GM12878 (cell line): ENCODE results near the gene CHCHD3. TPM values are rescaled to one million over a fixed set of nuclear protein-coding genes. Genes with fewer than 3 reads are reported as not detected.

Experiments
- ATAC-seq: fragments of 200-7000 bp; cut with Tn5 transposase; 3 replicates; pipeline ENCODE4 v1.9.1; 2020; ENCODE audit warnings: mild to moderate bottlenecking, moderate library complexity
- BruUV-seq: library from RNA; stranded (reverse); fragments of 400-500 nt; replicated peaks from 2 replicates; lab custom pipeline; 2021; lab: Mats Ljungman, UMichigan
- CTCF ChIA-PET: fragments of 300-600 bp; sonication (Branson Sonifier 250); formaldehyde crosslinking; extraction: SDS; loops from one replicate; lab custom pipeline; 2021; ENCODE audit warnings: inconsistent platforms; lab: Yijun Ruan, JAX
- POLR2A ChIA-PET: fragments of 350-600 bp; formaldehyde crosslinking; extraction: SDS; loops from one replicate; lab custom pipeline; 2021; ENCODE audit warnings: inconsistent platforms; lab: Charles Lee
- RAD21 ChIA-PET: fragments of 300-600 bp; sonication (Branson Sonifier 250); formaldehyde crosslinking; loops from one replicate; lab custom pipeline; 2023; ENCODE audit warnings: antibody characterized with exemption; ENCODE audit not compliant: unreplicated experiment; lab: Charles Lee
- SMC1A ChIA-PET: fragments of 300-600 bp; sonication (Branson Sonifier 250); formaldehyde crosslinking; loops from one replicate; lab custom pipeline; 2023; ENCODE audit not compliant: unreplicated experiment, uncharacterized antibody; lab: Charles Lee
- DNase-seq: peaks from one replicate; pipeline ENCODE4 v3.0.0-alpha.2; 2011; ENCODE audit warnings: low read depth, low spot score
- FAIRE-seq: peaks from 3 replicates; lab custom pipeline; 2011; peaks lifted over from hg19 to GRCh38; lab: Jason Lieb, UNC
- H2AFZ ChIP-seq: 2 replicates; pipeline ENCODE4 v1.6.0; 2011; ENCODE audit warnings: low read depth, low read length, control low read depth; ENCODE audit not compliant: control insufficient read depth
- H3K27ac ChIP-seq: 2 replicates; pipeline ENCODE4 v1.5.1; 2011; ENCODE audit warnings: control low read depth; ENCODE audit not compliant: control insufficient read depth, insufficient read depth
- H3K27me3 ChIP-seq, 2 experiments: replicated peaks in 1 of 2; 2 replicates each; pipeline versions ENCODE4 v1.6.0 to v1.6.1; 2011; ENCODE audit warnings: low read length in 1 of 2; ENCODE audit not compliant: control insufficient read depth in 2 of 2, insufficient read depth in 2 of 2
- H3K36me3 ChIP-seq, 2 experiments: 2 replicates each; pipeline ENCODE4 v1.5.1; 2011; ENCODE audit warnings: low read length in 1 of 2; ENCODE audit not compliant: control insufficient read depth in 2 of 2, insufficient read depth in 2 of 2
- H3K4me1 ChIP-seq: 2 replicates; pipeline ENCODE4 v1.6.1; 2011; ENCODE audit warnings: mild to moderate bottlenecking, low read length, moderate library complexity, mixed read lengths; ENCODE audit not compliant: control insufficient read depth, insufficient read depth
- H3K4me2 ChIP-seq: 2 replicates; pipeline ENCODE4 v1.6.0; 2011; ENCODE audit warnings: control low read depth; ENCODE audit not compliant: control insufficient read depth, insufficient read depth
- H3K4me3 ChIP-seq: fragments of 200-600 bp; sonication (generic); 2 replicates; pipeline ENCODE4 v1.5.1; 2016
- H3K79me2 ChIP-seq: 2 replicates; pipeline ENCODE4 v1.6.0; 2011; ENCODE audit warnings: low read length; ENCODE audit not compliant: control insufficient read depth, insufficient read depth
- H3K9ac ChIP-seq: 2 replicates; pipeline ENCODE4 v1.8.0; 2011; ENCODE audit warnings: low read length, control low read depth, mixed read lengths; ENCODE audit not compliant: control insufficient read depth, insufficient read depth
- H3K9me3 ChIP-seq: replicated peaks from 3 replicates; pipeline ENCODE4 v1.5.1; 2011; ENCODE audit warnings: mild to moderate bottlenecking, low read length; ENCODE audit not compliant: control insufficient read depth, insufficient read depth
- H4K20me1 ChIP-seq: 2 replicates; pipeline ENCODE4 v1.6.0; 2011; ENCODE audit not compliant: control insufficient read depth, insufficient read depth
- CBFB ChIP-seq: IDR thresholded peaks from 2 replicates; pipeline ENCODE4 v1.6.1; 2016; ENCODE audit warnings: antibody characterized with exemption, low read depth
- ETV6 ChIP-seq, 2 experiments: fragments of 450-650 bp in 1 of 2; IDR thresholded peaks in 1 of 2; conservative IDR thresholded peaks in 1 of 2; 2 replicates each; pipeline ENCODE4 v1.6.1; 2014; ENCODE audit warnings: antibody characterized with exemption in 1 of 2, borderline replicate concordance in 1 of 2, low read depth in 1 of 2, mild to moderate bottlenecking in 1 of 2, moderate library complexity in 1 of 2
- MEF2A ChIP-seq: IDR thresholded peaks from 2 replicates; pipeline ENCODE4 v1.6.1; 2011; ENCODE audit warnings: low read depth, mild to moderate bottlenecking, low read length, moderate library complexity; ENCODE audit not compliant: insufficient read depth
- MTA3 ChIP-seq: IDR thresholded peaks from 2 replicates; pipeline ENCODE4 v1.6.1; 2012; ENCODE audit warnings: low read length, inconsistent platforms, borderline replicate concordance
- RELA ChIP-seq: fragments of 450-650 bp; IDR thresholded peaks from 2 replicates; pipeline ENCODE4 v1.8.0; 2014; ENCODE audit warnings: borderline replicate concordance; ENCODE audit not compliant: partially characterized antibody
- RFX5 ChIP-seq: IDR thresholded peaks from 2 replicates; pipeline ENCODE4 v1.6.1; 2011; ENCODE audit warnings: low read depth, low read length, improper control_type of control experiment
- SMAD1 ChIP-seq: fragments of 450-650 bp; IDR thresholded peaks from 2 replicates; pipeline ENCODE4 v1.6.1; 2018; ENCODE audit warnings: mild to moderate bottlenecking, low read depth; ENCODE audit not compliant: partially characterized antibody
- SP1 ChIP-seq: IDR thresholded peaks from one replicate; pipeline ENCODE4 v1.6.1; 2011; ENCODE audit warnings: low read depth, low read length
- STAT3 ChIP-seq: IDR thresholded peaks from 2 replicates; pipeline ENCODE4 v1.6.1; 2011; ENCODE audit warnings: low read depth, low read length, improper control_type of control experiment
- WRNIP1 ChIP-seq: IDR thresholded peaks from 2 replicates; pipeline ENCODE4 v1.6.1; 2011; ENCODE audit warnings: low read depth, low read length, improper control_type of control experiment, borderline replicate concordance
- ZNF217 ChIP-seq: fragments of 450-650 bp; IDR thresholded peaks from 2 replicates; pipeline ENCODE4 v1.6.1; 2017; ENCODE audit warnings: antibody characterized with exemption, mild to moderate bottlenecking
- ZNF274 ChIP-seq: IDR thresholded peaks from one replicate; pipeline ENCODE4 v1.8.0; 2011; ENCODE audit not compliant: insufficient read length, insufficient read depth
- WGBS: methylation state at CpG from one replicate; pipeline ENCODE4 v1.1.6; 2016; ENCODE audit warnings: low lambda C conversion rate; ENCODE audit not compliant: insufficient replicate concordance, insufficient coverage; ENCODE audit errors: missing lambda C conversion rate; 5-methylcytosine and 5-hydroxymethylcytosine counted together
- in situ Hi-C: fragments of 300-500 bp; cut with MboI; formaldehyde crosslinking; loops from 9 replicates; pipeline ENCODE4 v1.14.3; 2018; ENCODE audit warnings: mixed read lengths
- intact Hi-C: fragments of 100-400 bp; cut with micrococcal nuclease; formaldehyde crosslinking; loops from one replicate; pipeline ENCODE4 v1.14.2; 2022; ENCODE audit not compliant: unreplicated experiment
- polyA plus RNA-seq, 11 experiments: library from polyadenylated mRNA; depleted of rRNA in 4 of 11; unstranded in 6 of 11; stranded (reverse) in 5 of 11; fragments of >200 nt; fragmentation: Nextera tagmentation in 4 of 11; fragmentation: Illumina TruSeq in 1 of 11; extraction: Ambion mirVana in 4 of 11; extraction: Trizol in 1 of 11; gene quantifications; 1 replicate in 1 of 11; 2 replicates in 10 of 11; pipeline versions ENCODE4 v1.2.1 to v1.2.3, GENCODE V29; 2011 to 2016; ENCODE audit warnings: inconsistent platforms in 2 of 11, missing spikeins in 2 of 11, low read depth in 1 of 11
- total RNA-seq, 4 experiments: library from RNA; depleted of rRNA in 3 of 4; stranded (reverse); fragments of >200 nt in 3 of 4; fragmentation: Illumina TruSeq in 1 of 4; extraction: Trizol in 1 of 4; gene quantifications; 2 replicates each; pipeline versions ENCODE4 v1.2.1 to v1.2.3, GENCODE V29; 2013 to 2021

The CHCHD3 gene
- total and polyA plus RNA-seq, 10 of the 15 experiments (the other 5 are each of a cell fraction or from before 2014, with no cell fraction given): 38.3 to 178 (median 96.2) TPM

- no peak overlapping the region for H3K9ac ChIP-seq
- no peaks in the 10 kb centered on the region for H4K20me1 ChIP-seq
- no peak overlapping the region for H3K4me3 ChIP-seq
- ChIA-PET RAD21 (no interaction called here), POLR2A (no interaction called here), SMC1A (interaction anchor here (0.7 to 7.4 kb wide), 5 partner anchors 8 to 74 kb away, joined by 3 to 53 read pairs (median 3); no protein-coding TSS in a partner anchor), CTCF (no interaction called here)
- in situ Hi-C loops: no loop called here
- H3K36me3 ChIP-seq: 0 out of 4 replicates have a peak, but pooled peaks cover 0 to 3% of the 10 kb centered on the region in 2 experiments
- WGBS: 88% methylated on average over 1 of the region's 1 CpG
- BruUV-seq: no TSS peak
- H3K27me3 ChIP-seq: no peaks in the 10 kb centered on the region
- H3K4me2 ChIP-seq: no peak overlapping the region
- TF ChIP-seq SMAD1 (no peak), MTA3 (no peak), STAT3 (no peak), ZNF217 (no peak), RELA (no peak), ETV6 (conservative IDR thresholded peaks at IDR 0.05 in 1 of 2, IDR thresholded peaks at IDR 0.05 in 1 of 2; ENCODE audit: borderline replicate concordance in 1 of 2, low read depth in 1 of 2) (no peak), WRNIP1 (no peak), RFX5 (no peak), MEF2A (no peak), ZNF274 (no peak), SP1 (no peak), CBFB (no peak)
- H3K27ac ChIP-seq: no peak overlapping the region
- H3K9me3 ChIP-seq: no peaks in the 10 kb centered on the region
- H3K79me2 ChIP-seq: no peaks in the 10 kb centered on the region
- ATAC-seq: no peak
- intact Hi-C loops: no loop called here
- no peak for FAIRE-seq
- DNase-seq: no peak
- peaks cover 5% of the 10 kb centered on the region; the same call in 1 of the 2 replicates for H3K4me1 ChIP-seq
- H2AFZ ChIP-seq: no peak overlapping the region
These were observed 203.5 kb downstream of the CHCHD3 start for GRCh38 chr7:132878204-132878919.
